NCI-H2171 (cell line): ENCODE results near the gene ZNF536.
"Not testable (repeated sequence)": the region's sequence is repeated elsewhere in the genome, so short reads cannot be mapped to it uniquely, and the experiment has no call there.

ENCODE experiments used
- DNase-seq: peaks from one replicate; lab custom pipeline; 2025; lab: John Stamatoyannopoulos, UW

ZNF536 gene

DNA sequence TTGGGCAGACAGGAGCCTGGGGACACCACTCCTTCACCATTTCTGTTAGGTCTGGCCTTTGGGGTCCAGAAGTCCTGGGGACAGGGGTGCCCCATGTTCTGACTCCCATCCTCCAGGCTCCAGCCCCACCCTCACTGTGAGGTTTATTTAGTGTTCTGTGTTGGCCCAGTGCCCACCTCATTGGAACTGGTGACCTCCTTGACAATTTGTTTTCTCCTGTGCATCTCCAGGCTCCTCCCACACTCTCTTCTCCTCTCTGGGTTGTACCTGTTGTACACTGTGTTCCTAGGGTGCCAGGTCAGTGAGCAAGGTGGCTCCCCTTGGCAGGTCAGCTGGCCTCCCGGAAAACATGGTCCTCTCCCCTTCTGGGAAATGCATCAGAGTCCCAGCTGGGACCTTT is 110.8 kb downstream of the ZNF536 start:
- no peak for DNase-seq

DNA sequence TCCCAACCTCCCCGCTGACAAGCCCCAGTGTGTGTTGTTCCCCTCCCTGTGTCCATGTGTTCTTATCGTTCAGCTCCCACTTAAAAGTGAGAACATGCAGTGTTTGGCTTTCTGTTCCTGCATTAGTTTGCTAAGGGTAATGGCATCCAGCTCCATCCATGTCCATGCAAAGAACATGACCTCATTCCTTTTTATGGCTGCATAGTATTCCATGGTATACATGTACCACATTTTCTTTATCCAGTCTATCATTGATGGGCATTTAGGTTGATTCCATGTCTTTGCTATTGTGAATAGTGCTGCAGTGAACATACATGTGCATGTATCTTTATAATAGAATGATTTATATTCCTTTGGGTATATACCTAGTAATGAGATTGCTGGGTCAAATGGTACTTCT is 114.1 kb downstream of the ZNF536 start:
- DNase-seq, result not testable (repeated sequence)

GRCh38 chr19:30487178-30487577 is 115.0 kb downstream of the ZNF536 start:
- no peak for DNase-seq

GRCh38 chr19:30488191-30488590 is 116.0 kb downstream of the ZNF536 start:
- DNase-seq, result no peak

- no peak for DNase-seq
These were observed 118.6 kb downstream of the ZNF536 start for GRCh38 chr19:30490760-30491159.

- peak; percentile 66 for DNase-seq
These were observed 120.5 kb downstream of the ZNF536 start for GRCh38 chr19:30492586-30493270.

DNA sequence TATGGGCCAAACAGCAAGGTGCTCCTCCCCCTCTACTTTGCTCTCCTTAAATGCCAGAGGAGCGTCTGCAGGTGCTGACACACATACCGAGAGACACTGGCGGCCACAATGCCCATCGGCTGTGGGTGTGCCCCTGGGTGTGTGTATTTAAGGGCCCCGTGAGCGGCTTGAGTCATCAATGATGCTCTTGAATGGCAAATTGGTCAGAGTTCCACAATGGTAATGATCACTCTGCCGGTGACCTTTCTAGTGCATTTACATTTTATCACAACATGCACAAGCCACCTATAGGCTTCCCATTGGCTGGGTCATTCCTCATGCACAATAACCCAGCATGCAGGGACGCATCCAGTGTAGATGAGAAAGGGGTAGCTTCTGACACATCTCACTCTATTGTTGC is 124.8 kb downstream of the ZNF536 start:
- no peak for DNase-seq

DNA sequence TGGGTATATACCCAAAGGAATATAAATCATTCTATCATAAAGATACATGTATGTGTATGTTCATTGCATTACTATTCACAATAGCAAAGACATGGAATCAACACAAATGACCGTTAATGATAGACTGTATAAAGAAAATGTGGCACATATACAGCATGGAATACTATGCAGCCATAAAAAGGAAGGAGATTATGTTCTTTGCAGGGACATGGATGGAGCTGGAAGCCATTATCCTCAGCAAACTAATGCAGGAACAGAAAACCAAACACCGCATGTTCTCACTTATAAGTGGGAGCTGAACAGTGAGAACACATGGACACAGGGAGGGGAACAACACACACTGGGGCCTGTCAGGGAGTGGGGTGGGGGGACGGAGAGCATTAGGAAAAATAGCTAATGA is 125.9 kb downstream of the ZNF536 start:
- not testable (repeated sequence) for DNase-seq

DNA sequence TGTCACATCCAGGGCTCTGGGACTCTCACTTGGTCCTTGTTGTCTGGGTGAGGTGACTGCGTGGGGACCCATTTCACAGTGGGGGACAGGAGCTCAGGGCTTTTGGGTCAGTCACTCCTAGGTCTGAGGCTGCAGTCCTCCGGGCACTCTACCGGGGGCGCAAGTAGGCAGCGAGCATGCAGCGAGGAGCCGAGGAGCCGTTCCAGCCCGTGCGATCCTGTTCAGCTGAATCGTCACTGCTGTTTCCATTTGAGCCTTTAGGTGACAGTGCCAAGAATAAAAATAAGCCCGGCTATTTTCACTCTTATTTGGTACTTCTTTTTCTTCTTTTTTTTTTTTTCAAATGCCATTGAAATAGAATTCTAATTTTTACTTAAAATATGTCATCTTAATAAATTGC is 126.5 kb downstream of the ZNF536 start:
- DNase-seq, result no peak

DNA sequence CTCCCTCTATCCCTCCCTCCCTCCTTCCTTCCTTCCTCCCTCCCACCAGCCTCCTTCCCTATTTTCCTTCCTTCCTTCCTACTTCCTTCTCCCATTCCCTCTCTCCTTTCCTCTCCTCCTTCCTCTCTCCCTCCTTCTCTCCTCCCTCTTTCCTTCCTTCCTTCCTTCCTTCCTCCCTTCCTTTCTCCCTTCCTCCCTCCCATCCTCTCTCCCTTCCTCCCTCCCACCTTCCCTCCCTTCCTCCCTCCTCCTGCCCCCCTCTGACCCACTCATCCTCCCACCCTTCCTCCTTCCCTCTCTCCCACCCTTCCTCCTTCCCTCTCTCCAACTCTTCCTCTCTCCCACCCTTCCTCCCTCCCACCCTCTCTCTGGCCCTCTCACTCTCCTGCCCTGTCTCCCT is 132.1 kb downstream of the ZNF536 start:
- no peak for DNase-seq

- peak; percentile 98 for DNase-seq
These were observed 140.2 kb downstream of the ZNF536 start for GRCh38 chr19:30512176-30513081.

GRCh38 chr19:30513082-30513411 is 140.9 kb downstream of the ZNF536 start:
- DNase-seq, result no peak

DNA sequence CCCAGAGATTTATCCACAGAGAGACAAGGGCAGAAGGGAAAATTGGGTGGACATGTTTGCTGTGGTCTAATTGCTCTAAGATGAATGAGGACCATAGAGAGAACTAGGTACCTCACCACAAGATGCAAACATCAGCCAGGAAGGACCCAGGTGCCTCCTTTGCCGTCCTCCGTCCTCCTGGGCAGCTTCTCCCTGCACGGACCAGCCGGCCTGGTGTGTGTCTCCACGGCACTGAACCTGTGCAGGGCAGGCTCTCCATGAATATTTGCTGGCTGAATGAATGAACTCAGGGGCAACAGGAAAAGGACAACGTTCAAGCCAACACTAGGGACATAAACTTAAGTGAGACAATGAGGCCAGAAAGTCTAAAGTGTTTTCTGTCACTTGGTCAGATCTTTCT is 143.9 kb downstream of the ZNF536 start:
- no peak for DNase-seq

DNA sequence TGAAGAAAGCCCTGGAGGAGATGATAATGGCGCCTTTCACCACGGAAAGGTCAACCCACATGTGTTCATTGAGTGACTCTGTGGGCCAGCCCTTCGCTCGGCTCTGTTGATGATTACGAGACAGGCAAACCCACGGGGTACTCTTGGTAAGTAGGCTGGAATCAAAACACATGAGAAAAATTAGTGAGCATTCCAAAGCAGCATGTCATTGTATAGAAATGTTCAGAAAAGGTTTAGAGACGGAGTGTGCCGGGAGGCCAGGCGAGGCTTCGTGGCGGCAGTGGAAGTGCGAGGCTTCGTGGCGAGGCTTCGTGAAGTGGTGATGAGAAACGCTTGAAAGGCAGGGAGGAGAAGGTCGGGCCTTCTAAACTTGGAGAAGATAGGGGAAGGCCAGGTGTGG is 144.3 kb downstream of the ZNF536 start:
- DNase-seq, result no peak

- DNase-seq, result no peak
These were observed 146.9 kb downstream of the ZNF536 start for GRCh38 chr19:30518965-30519606.

DNA sequence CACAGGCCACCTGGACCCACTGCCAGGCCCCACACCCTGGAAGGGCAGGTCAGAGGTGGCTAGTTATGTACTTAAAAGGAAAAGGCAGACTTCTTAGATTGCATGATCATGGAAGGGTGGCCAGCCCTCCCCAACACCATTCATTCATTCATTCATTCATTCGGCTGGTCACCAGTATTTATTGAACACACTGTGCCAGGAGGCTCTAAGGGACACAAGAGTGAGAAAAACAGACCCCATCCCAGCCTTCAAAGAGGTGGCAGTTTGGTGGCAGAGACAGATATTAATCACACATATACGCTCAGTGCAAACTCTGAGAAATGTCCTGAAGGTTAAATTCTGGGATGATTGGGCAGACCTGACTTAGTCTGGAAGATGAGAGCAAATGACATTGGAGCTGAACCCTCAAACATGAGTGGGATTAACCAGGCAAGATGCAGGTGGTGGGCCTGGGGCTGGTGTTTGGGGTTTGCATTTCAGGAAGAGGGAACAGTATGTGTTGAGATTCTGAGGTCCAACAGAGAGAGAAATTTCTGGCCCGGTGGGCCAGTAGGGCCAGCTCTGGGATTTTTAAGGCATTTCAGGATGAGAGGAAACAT is 147.5 kb downstream of the ZNF536 start:
- DNase-seq, result no peak

- no peak for DNase-seq
These were observed 148.7 kb downstream of the ZNF536 start for GRCh38 chr19:30520735-30521479.

- no peak for DNase-seq
These were observed 149.8 kb downstream of the ZNF536 start for GRCh38 chr19:30521937-30522336.

- no peak for DNase-seq
These were observed 150.2 kb downstream of the ZNF536 start for GRCh38 chr19:30522341-30522740.

GRCh38 chr19:30523791-30524190 is 151.6 kb downstream of the ZNF536 start:
- no peak for DNase-seq

- no peak for DNase-seq
These were observed 153.2 kb downstream of the ZNF536 start for GRCh38 chr19:30525383-30525782.

GRCh38 chr19:30528919-30529318 is 156.7 kb downstream of the ZNF536 start:
- no peak for DNase-seq
